ENCODE data around the gene RAI14. TPM values are rescaled to one million over a fixed set of nuclear protein-coding genes. Genes with fewer than 3 reads are reported as not detected.

Gene RAI14
- total RNA-seq, 1 donor from 2014 or later, result 174 TPM

DNA sequence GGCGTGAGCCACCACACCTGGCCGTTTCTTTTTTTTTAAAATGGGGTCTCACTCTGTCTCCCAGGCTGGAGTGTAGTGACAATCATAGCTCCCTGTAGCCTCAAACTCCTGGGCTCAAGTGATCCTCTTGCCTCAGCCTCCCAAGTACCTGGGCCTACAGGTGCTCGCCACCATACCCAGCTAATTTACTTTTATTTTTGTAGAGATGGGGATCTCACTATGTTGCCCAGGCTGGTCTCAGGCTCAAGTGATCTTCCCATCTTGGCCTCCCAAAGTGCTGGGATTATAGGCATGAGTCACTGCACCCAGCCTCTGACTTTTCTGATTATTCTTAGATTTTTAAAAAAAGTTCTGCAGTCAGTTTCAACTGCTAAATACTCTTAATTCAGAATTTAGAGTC is 21.3 kb downstream of the RAI14 start:
- no peak for DNase-seq (ENCODE audit: low read depth)

DNA sequence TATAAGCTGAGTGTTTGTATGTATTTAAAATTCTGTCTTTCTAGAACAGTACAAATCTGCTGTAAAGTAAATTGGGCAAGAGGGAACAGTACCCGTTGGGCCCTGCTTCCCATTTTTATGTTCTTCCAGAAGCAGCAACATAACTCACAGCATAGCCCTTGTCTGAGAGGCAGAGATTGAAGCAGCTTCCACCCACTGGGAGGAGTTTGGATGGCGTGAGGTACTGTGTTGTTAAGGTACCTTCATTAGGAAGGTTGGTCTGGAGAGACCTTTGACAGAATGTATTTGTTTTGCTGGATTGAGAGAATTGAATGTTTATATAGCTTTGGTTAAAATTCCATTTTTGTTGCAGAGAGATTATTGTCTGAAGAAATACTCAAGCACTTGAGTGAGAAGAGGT is 24.8 kb downstream of the RAI14 start:
- peak; percentile 45 for DNase-seq (ENCODE audit: low read depth)

DNA sequence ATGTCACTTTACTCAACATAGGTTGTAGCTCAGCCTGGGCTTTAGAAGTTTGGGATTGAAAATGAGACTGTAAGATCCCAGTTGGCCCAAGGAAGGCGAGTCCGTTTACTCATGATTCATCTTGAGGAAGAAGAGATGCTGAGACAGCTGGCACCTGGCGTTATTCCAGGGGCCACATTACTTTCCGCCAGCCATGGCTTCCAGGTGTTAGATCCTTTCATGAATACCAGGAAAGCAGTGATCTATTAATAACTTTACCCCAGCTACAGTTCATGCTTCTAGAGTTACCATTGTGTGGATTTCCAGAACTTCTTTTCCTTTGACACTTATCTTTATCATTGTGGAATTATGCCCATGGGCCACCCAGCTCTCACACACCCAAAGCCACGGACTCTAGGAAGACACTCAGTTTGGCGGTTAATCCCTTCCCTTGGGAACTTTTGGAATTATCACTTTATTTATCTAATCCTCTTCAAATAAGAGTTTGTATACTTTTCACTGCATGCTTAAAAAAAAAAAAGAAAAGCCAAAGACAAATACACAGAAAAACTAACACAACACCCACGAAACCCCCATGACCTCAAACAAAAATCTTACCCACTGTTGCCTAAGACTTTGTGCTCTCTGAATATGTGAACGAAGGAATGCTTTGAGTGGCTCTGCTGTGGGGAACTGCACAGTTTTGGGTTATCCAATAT is 26.9 kb downstream of the RAI14 start:
- peak; percentile 96 for DNase-seq (ENCODE audit: low read depth)

DNA sequence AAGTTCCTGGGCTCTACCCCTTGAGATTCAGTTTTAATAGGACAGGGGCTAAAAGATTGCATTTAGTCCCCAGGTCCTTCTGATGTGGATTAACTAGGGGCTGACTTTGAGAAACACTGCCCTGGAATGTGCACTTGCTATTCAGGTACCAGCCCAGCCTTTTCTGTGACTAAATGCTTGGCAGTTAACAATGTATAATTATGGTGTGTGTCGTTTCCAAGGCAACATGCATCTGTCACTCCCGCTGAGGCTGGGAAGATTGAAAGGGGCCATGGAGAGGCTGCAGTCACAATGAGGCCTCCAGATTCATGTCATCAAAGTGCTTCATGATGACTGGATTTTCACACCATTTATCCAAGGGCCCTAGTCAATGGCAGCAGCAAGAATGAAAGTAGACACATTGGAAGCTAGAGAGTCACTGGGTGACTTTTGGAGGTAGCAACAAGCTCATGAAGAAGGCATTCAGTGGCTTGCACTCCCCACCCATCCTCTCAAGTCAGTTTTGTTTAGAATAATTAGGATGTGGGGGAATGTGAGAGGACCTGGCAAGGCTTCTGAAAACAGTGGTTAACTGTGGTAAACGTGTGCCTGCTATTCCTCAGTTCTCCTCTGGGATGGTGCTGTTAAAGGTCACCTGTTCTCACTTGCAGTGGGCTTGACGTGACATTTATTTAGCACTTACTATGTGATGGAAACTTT is 28.3 kb downstream of the RAI14 start:
- DNase-seq (ENCODE audit: low read depth), result peak; percentile 98

DNA sequence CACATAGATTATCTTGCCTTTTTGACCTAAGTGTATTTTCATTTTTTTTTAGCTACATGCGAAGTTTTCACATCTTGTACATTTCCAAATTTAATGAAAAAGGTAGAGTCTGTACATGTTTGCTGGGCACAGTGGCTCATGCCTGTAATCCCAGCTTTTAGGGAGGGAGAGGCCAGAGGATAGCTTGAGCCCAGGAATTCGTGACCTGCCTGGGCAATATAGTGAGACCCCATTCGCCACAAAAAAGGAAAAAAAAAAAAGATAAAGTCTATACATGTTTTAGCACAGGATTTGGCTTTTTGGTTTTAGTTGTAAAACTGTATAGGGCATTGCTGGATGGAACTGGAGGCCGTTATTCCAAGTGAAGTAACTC is 28.8 kb downstream of the RAI14 start:
- DNase-seq (ENCODE audit: low read depth), result no peak

DNA sequence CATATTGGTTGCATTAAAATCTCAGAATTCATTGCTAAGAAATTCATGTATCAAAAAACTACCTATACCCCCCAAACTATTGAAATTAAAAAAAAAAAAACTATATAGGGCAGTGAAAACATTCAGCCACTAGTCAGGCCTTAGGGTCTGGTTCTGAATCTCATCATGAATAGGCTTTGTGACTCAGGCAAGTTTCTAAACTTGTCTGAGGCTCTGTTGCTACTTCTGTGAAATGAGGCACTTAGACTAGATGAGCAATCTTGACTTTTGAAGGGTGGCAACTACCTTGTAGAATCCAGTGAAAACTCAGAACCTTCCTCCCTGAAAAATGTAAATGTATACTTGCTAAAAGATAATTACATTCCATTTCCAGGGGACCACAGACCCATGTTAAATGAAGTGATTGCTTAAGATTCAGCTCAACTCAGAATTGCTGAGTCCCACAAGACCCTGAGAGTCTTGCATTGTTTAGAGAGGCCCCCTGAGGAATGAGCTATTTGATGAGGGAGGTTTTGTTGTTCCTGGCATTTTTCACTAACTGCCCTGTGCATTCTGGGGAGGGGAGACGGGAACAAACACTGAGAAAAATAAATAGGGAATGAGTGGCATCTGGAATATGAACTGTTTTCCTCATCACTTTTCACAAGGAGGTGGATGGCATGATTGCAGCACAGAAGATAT is 29.5 kb downstream of the RAI14 start:
- peak; percentile 83 for DNase-seq (ENCODE audit: low read depth)

DNA sequence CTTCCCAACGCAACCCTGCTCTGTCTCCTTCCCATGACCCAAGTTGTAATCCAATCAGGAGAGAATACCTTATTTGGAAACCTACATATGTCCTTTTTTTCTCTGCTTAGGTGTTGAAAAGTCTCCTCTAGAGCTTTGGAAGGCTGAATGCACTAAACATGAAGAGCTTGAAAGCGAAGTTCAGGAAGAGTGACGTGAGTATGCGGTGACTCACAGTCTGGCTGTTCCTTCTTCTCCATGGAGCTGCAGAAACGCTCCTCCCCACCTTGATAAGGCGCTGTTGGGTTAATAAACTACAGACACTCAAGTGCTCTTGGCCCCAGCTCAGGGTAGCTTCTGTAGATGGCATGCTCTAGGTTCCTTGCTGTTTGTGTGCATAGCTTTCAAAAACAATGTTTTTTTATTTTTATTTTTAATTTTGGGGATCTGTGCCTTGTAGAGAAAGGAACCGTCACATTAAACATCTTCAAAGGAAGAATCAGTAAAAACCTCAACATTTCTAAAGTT is 30.7 kb downstream of the RAI14 start:
- DNase-seq (ENCODE audit: low read depth), result peak; percentile 100

DNA sequence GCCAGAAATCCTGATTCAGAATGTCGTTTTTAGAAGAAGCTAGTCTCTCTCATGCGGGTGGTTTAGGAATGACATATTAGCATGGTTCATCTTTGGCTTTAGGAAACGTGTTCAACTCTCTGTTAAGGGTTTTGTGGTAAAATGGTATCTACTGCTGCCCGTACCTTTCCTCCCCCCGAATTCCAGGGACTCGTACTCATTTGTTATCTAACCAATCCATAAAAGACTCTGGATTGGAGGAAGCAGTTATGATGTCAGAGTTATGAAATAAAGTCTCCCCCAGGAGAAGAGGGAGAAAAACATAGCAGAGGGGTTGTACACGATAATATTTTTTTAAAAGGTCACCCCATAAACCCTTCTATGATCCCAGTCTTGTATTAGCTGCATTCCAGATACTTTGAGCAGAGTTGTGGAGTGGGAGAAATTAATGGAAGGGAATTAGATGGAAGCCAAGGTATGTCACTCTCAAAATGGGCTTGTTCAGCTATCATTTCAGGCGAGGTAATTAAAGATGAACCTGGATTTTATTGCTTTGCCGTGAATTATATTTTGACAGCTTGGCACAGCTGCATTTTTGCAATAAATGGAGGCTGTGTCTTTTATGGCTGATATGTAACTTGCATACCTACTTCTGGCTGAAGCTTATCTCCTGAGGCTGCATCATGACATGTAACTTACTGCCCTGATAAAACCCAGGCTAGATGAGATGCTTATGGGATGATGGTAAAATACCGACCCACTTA is 31.3 kb downstream of the RAI14 start:
- peak; percentile 64 for DNase-seq (ENCODE audit: low read depth)

DNA sequence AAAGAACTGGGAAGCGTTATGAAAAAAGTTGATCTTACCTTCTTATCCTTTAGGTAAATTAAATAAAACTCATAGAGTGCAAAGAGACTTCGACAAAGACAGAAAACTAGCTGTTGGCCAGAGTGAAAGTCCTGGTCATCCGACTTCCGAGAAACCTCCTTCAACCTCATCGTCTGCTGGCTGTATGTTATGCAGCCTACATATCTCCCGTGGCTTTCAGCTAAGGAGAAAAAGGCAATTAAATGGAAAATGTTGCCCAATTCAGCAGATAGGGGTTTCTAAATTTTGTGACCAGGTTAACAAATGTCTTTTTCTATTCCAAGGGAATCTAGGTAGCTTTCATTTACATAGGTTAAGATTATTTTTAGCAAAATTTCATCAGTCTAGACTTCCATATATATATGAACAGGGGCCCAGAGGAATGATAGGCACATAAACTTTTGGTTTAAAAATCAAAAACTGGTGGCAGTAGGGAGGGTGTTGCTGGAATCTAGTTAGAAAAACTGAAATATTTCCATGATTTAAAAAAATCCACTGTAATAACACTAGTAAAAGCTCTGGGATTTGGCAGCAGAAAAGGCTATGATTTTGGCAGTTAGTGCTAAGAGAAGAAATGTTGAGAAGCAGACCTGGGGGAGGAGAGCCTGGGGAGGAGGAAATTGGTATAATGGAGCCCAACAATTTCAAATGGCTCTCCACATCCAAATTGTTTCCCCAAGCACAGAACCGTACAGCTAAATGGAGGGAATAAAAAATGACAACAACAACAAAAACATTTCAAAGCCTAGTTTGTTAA is 32.1 kb downstream of the RAI14 start:
- no peak for DNase-seq (ENCODE audit: low read depth)

DNA sequence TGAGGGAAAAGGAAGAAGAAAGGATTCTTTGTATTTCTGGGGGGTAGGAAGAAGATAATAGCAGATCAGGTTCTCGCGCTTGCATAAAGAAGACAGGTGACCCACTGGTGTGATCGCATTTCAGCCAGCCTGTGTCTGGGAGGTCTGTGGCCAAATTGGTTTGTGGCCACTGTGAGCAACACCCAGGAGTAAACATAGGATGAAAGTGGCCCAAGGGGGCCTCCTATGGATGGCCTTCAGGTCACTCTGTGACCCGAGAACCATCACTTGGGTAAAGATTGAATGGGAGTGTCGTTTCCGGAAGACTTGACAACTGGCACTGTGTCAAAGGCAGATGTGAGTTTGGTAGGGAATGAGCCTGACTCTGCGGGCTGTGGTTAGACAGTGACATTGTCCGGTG is 34.2 kb downstream of the RAI14 start:
- no peak for DNase-seq (ENCODE audit: low read depth)

DNA sequence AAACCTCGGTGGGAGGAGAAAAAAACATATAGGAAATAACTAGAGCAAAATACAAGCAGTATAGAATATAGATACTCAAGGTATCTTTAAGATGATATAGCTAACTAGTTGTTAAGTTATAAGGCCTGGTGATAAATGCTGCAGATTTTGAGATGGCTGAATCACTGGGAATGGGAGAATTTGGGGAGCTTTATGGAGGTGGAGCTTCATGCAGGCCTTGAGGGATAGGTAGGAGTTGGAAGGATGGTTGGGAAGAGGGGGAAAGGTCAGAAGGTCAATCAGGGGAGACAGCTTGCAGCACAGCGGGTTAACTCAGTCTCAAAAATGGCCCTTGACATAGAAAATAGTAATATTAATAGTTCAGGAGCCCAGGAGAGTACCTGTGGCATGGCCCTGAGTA is 34.8 kb downstream of the RAI14 start:
- no peak for DNase-seq (ENCODE audit: low read depth)

DNA sequence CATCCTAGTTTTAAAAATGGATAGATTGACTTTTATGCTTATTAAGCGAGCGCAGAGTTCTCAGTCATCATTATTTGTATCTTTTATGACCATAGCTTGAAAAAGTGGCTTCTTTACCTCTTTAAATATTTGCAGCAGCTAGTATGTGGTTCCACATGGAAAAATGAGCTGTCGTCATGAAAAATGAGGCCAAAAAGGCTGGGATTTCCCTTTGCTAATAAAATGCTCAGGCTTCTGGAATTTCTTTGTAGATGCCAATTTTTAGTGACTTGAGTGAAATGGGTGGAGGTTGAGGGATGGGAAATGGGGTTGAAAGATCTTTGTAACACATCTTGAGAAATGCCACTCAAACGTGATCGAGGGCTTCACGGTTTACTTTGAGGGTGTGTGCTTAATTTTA is 35.2 kb downstream of the RAI14 start:
- no peak for DNase-seq (ENCODE audit: low read depth)

DNA sequence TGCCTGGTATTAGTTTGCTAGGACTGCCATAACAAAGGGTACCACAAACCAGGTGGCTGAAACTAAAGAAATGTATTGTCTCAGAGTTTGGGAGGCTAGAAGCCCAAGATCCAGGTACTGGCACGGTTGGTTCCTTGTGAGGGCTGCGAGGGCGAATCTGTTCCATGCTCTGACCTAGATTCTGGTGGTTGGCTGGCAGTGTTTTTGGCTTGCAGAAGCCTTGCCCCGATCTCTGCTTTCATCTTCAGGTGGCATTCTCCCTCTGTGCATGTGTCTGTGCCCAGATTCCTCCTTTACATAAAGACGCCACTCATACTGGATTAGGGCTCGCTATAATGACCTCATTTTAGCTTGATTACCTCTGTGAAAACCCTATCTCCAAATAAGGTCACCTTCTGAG is 36.7 kb downstream of the RAI14 start:
- no peak for DNase-seq (ENCODE audit: low read depth)

DNA sequence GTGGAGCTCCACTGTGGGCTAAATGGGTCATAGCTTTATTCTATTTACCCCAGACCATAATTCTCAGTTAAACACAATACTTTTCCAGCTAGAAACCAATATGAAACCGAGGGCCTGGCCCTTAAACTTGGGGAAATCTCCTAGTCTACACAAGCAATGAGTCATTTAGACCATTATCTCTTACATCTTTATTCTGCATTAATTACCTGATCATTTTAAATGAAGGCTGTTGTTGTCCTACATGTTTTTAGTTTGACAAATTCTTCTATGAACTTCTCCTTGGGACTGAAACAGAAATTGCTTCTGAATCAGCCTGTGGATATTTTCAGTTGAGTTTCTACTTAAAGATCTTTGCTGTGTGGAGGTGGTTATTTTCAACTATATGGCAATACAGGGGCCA is 37.9 kb downstream of the RAI14 start:
- no peak for DNase-seq (ENCODE audit: low read depth)

DNA sequence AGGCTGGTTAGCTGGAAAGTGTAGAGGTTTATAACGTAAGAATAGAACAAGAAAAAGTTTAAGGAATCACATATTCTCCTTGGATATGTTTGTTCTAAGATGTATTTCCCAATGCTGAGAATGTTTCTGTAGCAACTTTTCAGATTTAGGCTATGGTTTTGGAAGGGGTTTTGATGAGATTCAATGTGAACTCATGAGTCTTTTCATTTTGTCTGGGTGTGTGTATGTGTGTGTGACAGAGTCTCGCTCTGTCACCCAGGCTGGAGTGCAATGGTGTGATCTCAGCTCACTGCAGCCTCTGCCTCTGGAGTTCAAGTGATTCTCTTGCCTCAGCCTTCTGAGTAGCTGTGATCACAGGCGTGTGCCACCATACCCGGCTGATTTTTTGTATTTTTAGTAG is 38.6 kb downstream of the RAI14 start:
- no peak for DNase-seq (ENCODE audit: low read depth)

DNA sequence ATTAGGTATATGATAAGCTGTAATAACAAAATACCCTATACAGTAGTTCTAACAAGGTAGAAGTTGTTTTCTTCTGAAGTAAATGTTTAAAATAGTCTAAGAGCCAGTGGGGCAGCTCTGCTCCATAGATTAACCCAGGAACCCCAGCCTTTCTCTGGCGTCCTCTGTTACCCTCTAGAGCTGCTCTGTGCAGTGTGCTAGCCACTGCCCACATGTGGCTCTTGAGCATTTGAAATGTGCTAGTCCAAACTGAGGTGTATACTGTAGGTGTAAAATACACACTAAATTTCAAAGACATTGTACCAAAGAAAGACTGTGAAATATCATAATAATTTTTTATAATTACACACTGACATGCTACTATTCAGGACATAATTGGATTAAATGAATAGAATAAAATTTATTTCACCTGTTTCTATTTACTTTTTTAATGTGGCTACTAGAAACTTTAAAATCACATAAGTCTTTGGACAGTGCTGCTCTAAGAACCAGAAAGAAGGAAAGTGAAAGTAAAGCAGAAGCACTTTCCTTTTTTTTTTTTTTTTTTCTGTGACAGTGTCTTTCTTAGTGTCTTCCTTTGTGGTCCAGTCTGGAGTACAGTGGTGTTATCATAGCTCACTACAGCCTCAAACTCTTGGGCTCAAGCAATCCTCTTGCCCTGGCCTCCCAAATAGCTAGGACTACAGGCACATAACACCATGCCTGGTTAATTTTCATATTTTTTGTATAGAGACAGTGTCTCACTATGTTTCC is 39.3 kb downstream of the RAI14 start:
- DNase-seq (ENCODE audit: low read depth), result peak; percentile 40

DNA sequence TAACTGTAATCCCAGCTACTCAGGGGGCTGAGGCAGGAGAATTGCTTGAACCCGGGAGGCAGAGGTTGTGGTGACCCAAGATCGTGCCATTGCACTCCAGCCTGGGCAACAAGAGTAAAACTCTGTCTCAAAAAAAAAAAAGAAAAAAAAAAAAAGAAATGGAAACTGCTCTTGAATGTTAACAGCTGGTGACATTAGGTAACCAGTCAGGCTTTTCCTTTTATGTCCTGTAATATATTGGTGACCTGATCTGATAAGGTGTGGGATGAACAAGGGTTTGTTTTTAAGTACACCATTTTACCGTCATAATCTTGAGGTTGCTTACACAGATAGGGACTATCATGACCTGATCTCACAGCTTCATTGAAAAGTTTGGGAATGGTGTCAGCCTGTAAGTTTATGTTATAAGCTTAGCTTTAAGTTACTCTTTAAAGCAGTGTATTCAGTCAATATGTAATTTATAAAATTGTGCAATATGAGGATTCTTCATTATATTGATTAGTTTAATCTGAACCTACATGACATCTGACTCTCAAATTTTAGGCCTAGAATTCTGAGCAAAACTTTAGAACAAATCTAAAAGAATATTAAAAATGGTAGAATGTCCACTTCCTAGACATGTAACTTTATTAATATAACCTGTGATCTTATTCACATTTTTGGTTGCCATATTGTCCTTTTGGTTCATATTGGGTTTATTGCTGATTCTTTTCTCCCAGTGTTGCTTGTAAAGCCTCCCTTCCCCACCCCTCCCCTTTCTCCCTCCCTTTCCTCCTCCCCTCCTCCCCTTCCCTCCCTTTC is 41.4 kb downstream of the RAI14 start:
- no peak for DNase-seq (ENCODE audit: low read depth)

DNA sequence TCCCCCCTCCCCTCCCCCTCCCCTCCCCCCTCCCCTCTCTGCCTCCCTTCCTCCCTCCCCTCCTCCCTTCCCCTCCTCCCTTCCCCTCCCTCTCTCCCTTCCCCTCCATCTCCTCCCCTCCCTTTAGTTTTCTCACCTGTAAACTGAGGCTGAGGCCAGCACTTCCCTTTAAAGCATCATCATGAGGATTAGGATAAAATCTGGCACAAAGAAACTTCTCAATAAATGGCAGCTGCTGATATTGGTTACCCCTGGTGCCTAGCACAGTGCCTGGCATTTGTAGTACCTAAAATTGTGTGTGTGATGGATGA is 41.9 kb downstream of the RAI14 start:
- no peak for DNase-seq (ENCODE audit: low read depth)

DNA sequence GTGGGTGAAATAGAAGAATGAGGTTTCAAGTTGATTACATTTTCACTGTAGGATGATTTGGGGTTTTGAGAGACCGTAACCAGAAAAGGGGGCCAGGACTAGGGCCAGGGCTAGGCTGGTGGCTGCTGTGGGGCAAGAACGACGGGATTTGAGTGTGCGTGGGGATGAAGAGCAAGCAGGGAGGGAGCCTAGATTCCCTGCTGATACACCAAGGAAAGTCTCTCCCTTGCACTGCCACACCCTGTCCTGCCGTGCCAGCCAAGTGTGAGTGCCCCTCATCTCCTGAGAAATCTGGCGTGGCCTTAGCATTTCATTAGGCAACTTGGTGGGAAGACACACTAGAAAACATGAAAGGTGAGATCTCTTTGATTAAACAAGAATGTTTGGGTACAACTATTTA is 42.6 kb downstream of the RAI14 start:
- DNase-seq (ENCODE audit: low read depth), result no peak

All from renal cortical epithelial cell (primary cell).